CD4-positive, alpha-beta T cell treated with Interleukin-4 for 1 hour (primary cell): Measurements from ENCODE around the gene WWOX.

Experiments
- DNase-seq, 2 donors: peaks; one replicate each; pipeline ENCODE4 v3.0.0-alpha.2; 2020 to 2022

Gene WWOX

DNA sequence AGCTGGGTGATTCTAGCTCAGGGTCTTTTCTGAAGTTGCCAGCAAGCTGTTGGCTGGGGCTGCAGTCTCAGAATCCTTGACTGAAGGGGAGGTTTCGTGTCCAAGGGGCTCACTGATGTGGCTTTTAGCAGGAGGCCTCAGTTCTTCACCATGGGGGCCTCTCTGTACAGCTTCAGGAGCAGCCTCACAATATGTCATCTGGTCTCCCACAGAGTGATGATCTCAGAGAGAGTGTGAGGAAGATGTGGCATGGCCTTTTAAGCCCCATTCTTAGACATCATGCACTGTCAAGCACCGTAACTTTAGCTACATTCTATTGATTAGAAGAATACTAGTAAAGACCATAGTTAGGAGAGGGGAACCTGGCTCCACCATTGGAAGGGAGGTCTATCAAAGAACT, 732.6 kb downstream of the WWOX start:
- no peak for DNase-seq

GRCh38 chr16:78836802-78837491, 737.5 kb downstream of the WWOX start:
- DNase-seq = peak in 1 of 2 donors; percentile 9

GRCh38 chr16:78837706-78838105, 738.3 kb downstream of the WWOX start:
- no peak for DNase-seq

DNA sequence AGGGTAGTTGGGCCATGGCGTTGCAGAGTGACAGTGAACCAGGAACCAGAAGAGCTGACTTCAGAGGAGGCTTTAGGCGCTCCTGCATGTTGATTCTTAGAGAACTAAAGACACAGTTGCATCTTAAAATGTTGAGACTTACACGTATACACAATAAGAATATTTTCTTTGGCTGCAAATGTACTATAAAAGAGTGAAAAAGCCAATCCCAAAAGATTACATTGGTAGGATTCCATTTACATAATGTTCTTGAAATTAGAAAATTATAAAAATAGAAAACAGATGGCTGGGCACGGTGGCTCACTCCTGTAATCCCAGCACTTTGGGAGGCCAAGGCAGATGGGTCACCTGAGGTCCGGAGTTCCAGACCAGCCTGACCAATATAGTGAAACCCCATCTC, 738.8 kb downstream of the WWOX start:
- DNase-seq = no peak

GRCh38 chr16:78842950-78843349, 743.5 kb downstream of the WWOX start:
- DNase-seq = no peak

GRCh38 chr16:78843978-78844377, 744.5 kb downstream of the WWOX start:
- DNase-seq = no peak

- DNase-seq = no peak
Observed at GRCh38 chr16:78844682-78845081, 745.2 kb downstream of the WWOX start.

- no peak for DNase-seq
Observed at GRCh38 chr16:78851266-78851665, 751.8 kb downstream of the WWOX start.

DNA sequence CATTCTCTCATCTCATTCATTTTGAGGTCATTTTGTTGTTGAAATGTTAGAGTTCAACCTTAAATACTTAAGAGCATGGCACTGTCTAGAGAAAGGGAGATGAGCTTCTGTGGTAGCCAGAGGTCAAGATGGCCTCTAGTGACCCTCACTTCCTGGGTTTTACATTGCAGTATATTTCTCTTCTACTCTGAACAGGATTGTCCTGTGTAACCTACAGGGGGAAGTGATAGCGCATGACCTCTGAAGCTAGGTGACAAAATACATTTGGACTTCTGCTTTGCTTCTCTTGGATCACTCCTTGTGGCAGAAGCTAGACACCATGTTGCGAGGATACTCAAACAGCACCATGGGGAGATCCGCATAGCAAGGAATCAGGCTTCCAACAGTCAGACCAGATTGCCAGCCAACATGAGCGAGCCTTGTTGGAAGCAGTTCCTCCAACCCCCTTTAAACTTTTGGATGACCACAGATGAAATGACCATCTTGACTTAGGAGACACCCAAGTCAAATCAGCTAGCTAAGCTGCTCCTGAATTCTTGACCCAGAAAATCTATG, 752.7 kb downstream of the WWOX start:
- DNase-seq = no peak

GRCh38 chr16:78862022-78862421, 762.6 kb downstream of the WWOX start:
- DNase-seq = no peak

- DNase-seq = no peak
Observed at GRCh38 chr16:78866521-78866920, 767.1 kb downstream of the WWOX start.

DNA sequence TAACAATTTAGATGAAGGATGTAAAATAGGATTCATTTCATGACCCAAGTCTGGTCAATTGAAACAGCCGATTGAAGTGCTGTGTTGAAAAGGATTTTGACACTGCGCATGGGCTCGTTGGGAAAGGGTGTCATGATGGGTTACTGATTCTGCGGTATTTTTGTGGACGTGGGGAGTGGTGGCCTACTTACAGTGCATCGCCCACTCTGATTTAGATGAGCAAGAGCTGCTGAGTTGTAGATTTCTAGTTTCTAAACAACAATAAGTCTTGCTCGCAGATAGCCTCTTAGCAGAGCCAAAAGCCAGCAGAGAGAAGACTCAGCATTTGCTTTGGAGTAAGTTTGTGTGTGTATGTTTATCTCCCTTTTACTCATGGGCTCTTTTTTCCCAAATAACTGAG, 770.0 kb downstream of the WWOX start:
- no peak for DNase-seq

- DNase-seq = no peak
Observed at GRCh38 chr16:78871241-78871640, 771.8 kb downstream of the WWOX start.

- DNase-seq = no peak
Observed at GRCh38 chr16:78876671-78877070, 777.2 kb downstream of the WWOX start.

DNA sequence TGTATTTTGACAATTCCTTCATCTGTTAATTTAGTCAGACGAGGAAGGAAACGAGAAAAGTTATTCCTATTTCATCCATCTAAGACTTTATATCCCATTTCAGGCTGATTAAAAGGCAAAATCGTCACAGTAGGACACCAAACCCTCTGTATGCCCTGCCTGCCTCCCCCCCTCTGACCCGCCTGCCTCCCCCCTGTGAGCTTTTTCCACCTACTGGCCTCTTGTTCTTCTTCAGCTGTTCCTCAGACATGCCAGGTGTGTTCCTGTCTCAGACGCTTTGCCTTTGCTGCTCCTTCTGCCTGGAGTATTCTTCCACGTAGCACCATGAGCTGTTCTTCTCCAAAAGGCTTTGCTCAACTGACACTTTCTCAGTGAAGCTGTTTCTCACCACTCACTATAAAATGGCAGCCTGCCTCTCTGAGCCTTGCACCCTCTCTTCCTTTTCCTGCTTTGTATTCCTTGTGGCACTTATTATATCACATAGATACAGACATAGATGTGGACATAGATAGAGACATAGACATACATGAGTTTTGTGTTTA, 777.7 kb downstream of the WWOX start:
- DNase-seq = no peak

DNA sequence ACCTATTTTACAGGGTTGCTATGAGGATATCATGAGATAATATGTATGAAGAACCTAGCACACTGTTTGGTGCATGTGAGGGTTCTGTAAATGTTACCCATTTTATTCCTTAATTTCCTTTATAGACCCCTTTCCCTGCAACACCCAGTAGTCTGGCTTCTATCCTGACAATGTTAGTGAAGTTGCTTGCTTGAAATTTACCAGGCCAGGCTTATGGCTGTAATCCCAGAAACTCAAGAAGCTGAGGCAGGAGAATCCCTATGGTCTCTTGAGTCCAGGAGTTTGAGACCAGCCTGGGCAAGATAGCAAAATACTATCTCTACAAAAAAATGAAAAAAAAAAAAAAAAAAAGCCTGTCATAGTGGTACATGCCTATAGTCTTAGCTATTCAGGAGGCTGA, 779.1 kb downstream of the WWOX start:
- DNase-seq = no peak

DNA sequence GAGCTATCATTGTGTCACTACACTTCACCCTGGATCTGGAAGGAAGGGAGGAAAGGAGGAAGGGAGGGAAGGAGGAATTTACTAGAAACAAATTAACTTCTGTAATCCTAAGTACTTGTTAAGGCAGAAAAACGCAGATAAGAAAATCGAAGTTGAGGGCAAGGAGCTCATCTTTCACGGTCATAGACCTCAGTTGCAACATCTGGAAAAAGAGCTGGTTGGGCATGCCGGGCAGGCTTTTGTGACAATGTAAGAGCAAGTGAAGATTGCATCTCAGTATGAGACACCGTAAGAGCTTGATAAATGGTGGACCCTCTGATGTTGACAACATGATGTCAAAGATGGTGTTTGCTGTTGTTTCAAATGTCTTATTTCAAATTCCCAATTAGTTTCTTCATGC, 779.6 kb downstream of the WWOX start:
- DNase-seq = no peak

DNA sequence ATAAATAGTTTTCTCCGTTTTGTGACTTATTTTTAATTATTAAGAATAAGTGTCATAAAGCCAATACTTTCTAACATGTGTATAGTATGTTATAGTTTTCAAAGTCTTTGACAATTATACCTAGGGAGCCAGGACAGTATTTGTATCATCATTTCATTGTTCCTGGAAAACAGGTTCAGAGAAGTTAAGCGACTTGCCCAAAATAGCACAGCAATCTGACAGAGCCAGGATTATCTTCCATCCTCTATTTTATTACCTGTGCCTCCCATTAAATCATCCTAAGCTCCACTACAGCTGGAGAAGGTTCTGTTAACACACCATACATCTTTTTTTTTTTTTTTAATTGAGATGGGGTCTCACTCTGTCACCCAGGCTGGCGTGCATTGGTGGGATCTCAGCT, 782.7 kb downstream of the WWOX start:
- no peak for DNase-seq

- no peak for DNase-seq
Observed at GRCh38 chr16:78882751-78883150, 783.3 kb downstream of the WWOX start.

GRCh38 chr16:78884204-78884603, 784.8 kb downstream of the WWOX start:
- no peak for DNase-seq

- no peak for DNase-seq
Observed at GRCh38 chr16:78889346-78889745, 789.9 kb downstream of the WWOX start.

- DNase-seq = peak in 1 of 2 donors; percentile 38
Observed at GRCh38 chr16:78890373-78890895, 791.0 kb downstream of the WWOX start.

GRCh38 chr16:78892951-78893733, 793.7 kb downstream of the WWOX start:
- peak; percentile 24 to 45 for DNase-seq

GRCh38 chr16:78894886-78895285, 795.4 kb downstream of the WWOX start:
- peak; percentile 22 to 76 for DNase-seq
